Measurements from ENCODE around the gene CDKN2AIP.

The CDKN2AIP gene

GRCh38 chr4:183402771-183403170 lies 41.7 kb upstream of the CDKN2AIP start:
- H2AFZ ChIP-seq (ENCODE audit: low read length), result no peak overlapping the region
- TF ChIP-seq EZH2 (IDR thresholded peaks at IDR 0.05; ENCODE audit: borderline replicate concordance, low read length), result no peak
- TF ChIP-seq CTCF (IDR thresholded peaks at IDR 0.05; ENCODE audit: low read length), result no peak
- no peaks in the 10 kb centered on the region for H3K9me2 ChIP-seq (ENCODE audit: low read depth, low read length)
- no peak overlapping the region for H3K27ac ChIP-seq (ENCODE audit: low read depth, low read length, poor library complexity, severe bottlenecking)
- no peak overlapping the region for H3K4me2 ChIP-seq (ENCODE audit: low read length)
- no peaks in the 10 kb centered on the region; the same call in 1 of the 2 replicates for H3K27me3 ChIP-seq (ENCODE audit: insufficient read depth, low read length)
- no peaks in the 10 kb centered on the region for H3K36me3 ChIP-seq (ENCODE audit: insufficient read depth, low read length)
- H3K9me3 ChIP-seq (ENCODE audit: low read length), result no peaks in the 10 kb centered on the region
- H3K79me2 ChIP-seq (ENCODE audit: insufficient read depth, low read length), result no peaks in the 10 kb centered on the region
- H3K4me3 ChIP-seq (ENCODE audit: low read depth, low read length, poor library complexity, severe bottlenecking), result no peak overlapping the region
- H3K4me1 ChIP-seq (ENCODE audit: insufficient read depth, low read length, severe bottlenecking), result peaks cover 10% of the 10 kb centered on the region
- no peak overlapping the region for H3K9ac ChIP-seq (ENCODE audit: low read length)
- no peaks in the 10 kb centered on the region for H3F3A ChIP-seq (ENCODE audit: insufficient read depth, low read length)
- no peaks in the 10 kb centered on the region for H4K20me1 ChIP-seq (ENCODE audit: insufficient read depth, low read length)

GRCh38 chr4:183403486-183403885 lies 41.0 kb upstream of the CDKN2AIP start:
- Histone ChIP-seq H3K79me2 (ENCODE audit: insufficient read depth, low read length) (no peaks in the 10 kb centered on the region), H3K9me3 (ENCODE audit: low read length) (no peaks in the 10 kb centered on the region), H3K36me3 (ENCODE audit: insufficient read depth, low read length) (no peaks in the 10 kb centered on the region), H2AFZ (ENCODE audit: low read length) (no peak overlapping the region), H3K4me1 (ENCODE audit: insufficient read depth, low read length, severe bottlenecking) (peaks cover 6% of the 10 kb centered on the region), H3F3A (ENCODE audit: insufficient read depth, low read length) (no peaks in the 10 kb centered on the region), H3K9me2 (ENCODE audit: low read depth, low read length) (no peaks in the 10 kb centered on the region), H4K20me1 (ENCODE audit: insufficient read depth, low read length) (no peaks in the 10 kb centered on the region), H3K9ac (ENCODE audit: low read length) (no peak overlapping the region), H3K27ac (ENCODE audit: low read depth, low read length, poor library complexity, severe bottlenecking) (no peak overlapping the region), H3K4me2 (ENCODE audit: low read length) (no peak overlapping the region), H3K4me3 (ENCODE audit: low read depth, low read length, poor library complexity, severe bottlenecking) (no peak overlapping the region), H3K27me3 (ENCODE audit: insufficient read depth, low read length) (no peaks in the 10 kb centered on the region; the same call in 1 of the 2 replicates)
- TF ChIP-seq CTCF (IDR thresholded peaks at IDR 0.05; ENCODE audit: low read length) (no peak), EZH2 (IDR thresholded peaks at IDR 0.05; ENCODE audit: borderline replicate concordance, low read length) (no peak)

- no peak for TF ChIP-seq EZH2 (IDR thresholded peaks at IDR 0.05; ENCODE audit: borderline replicate concordance, low read length)
- TF ChIP-seq CTCF (IDR thresholded peaks at IDR 0.05; ENCODE audit: low read length), result no peak
- peaks cover 5% of the 10 kb centered on the region for H3K4me1 ChIP-seq (ENCODE audit: insufficient read depth, low read length, severe bottlenecking)
These were observed 40.5 kb upstream of the CDKN2AIP start for GRCh38 chr4:183403961-183404360.

More at GRCh38 chr4:183403961-183404360, 40.5 kb upstream of the CDKN2AIP start:
- Histone ChIP-seq H4K20me1 (ENCODE audit: insufficient read depth, low read length) (no peaks in the 10 kb centered on the region), H3K4me2 (ENCODE audit: low read length) (no peak overlapping the region), H3K27me3 (ENCODE audit: insufficient read depth, low read length) (no peaks in the 10 kb centered on the region; the same call in 1 of the 2 replicates), H3K9me3 (ENCODE audit: low read length) (no peaks in the 10 kb centered on the region), H3F3A (ENCODE audit: insufficient read depth, low read length) (no peaks in the 10 kb centered on the region), H3K9ac (ENCODE audit: low read length) (no peak overlapping the region), H3K9me2 (ENCODE audit: low read depth, low read length) (no peaks in the 10 kb centered on the region), H3K4me3 (ENCODE audit: low read depth, low read length, poor library complexity, severe bottlenecking) (no peak overlapping the region), H3K27ac (ENCODE audit: low read depth, low read length, poor library complexity, severe bottlenecking) (no peak overlapping the region), H2AFZ (ENCODE audit: low read length) (no peak overlapping the region), H3K79me2 (ENCODE audit: insufficient read depth, low read length) (no peaks in the 10 kb centered on the region), H3K36me3 (ENCODE audit: insufficient read depth, low read length) (no peaks in the 10 kb centered on the region)

Data from OCI-LY1 (cell line).